Nucleus accumbens (tissue), 56 donors: ENCODE data around the gene STIP1.
"Not testable (repeated sequence)": the region's sequence is repeated elsewhere in the genome, so short reads cannot be mapped to it uniquely, and the experiment has no call there.

Source experiments
- DNase-seq, 56 donors: peaks; one replicate each; lab custom pipeline; 2025; lab: John Stamatoyannopoulos, UW

STIP1 gene

DNA sequence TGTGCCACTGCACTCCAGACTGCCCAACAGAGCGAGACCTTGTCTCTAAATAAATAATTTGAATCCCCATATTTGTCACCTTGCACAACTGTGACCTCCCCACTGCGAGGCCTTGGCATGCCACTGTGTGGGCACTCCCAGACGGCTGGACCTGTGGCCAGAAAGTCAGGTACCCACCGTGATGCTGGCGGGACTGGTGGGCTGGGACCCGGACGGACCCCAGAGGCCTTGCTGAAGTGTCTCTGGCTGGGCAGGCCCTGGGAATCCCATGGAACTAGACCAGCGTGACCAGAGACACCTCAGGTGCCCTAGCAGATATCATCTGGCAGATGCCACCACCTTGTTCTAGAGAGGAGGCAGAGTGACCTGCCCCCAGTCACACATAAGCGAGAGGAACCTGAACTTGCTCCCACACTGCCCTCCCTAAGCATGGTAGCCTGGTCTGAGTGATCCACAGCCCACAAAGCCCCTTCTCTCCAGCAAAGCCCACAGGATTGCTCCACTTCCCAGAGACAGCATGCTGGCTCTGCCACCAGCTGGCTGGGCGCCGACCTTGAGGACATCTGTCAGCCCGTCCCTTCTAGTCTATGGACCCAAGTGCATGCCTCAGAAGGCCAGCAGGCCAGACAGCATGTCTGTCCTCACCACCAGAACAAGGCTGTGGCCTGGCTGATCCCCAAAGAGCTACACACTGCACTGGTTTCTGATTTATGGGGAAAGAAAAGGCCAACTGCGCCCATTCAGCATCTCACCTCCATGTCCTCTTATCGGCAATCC is 29.5 kb upstream of the STIP1 start:
- DNase-seq: peak in 32 of 56 donors; percentile 17 to 77 (median 37)

DNA sequence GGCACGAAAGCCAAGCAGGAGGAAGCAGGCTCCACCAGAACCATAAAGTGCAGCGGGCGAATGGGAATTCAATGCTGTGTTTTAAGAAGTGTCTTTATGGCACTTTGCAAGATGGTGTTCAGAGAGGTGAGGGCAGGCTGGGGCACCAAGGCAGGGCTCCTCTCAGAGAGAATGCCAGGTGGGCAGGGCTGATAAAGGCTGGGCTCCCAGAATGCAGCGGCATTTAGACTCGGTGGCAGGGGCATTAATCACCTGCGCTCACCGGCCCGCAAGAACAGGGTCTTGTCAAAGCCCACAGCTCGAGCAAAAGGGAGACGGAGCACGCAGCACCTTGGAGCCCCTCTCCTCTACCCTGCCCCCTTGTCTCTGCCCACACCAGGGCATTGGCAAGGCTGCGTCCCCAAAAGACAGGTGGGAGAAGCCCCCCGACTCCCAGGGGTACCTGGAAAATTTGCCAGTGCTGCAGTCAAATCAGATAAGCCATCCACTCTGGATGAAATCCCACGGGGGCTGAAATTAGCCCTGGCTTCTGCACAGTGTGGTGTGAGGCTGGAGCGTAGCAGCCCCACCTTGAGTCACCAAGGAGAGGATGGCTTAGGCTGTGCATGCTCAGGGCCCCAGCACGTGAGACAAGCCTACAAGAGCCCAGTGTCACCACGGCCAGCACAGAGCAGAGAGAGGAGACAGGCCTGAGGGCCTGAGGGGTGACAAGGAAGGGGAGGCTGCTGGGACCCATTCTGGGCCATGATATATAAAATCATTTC is 28.2 kb upstream of the STIP1 start:
- no peak for DNase-seq

DNA sequence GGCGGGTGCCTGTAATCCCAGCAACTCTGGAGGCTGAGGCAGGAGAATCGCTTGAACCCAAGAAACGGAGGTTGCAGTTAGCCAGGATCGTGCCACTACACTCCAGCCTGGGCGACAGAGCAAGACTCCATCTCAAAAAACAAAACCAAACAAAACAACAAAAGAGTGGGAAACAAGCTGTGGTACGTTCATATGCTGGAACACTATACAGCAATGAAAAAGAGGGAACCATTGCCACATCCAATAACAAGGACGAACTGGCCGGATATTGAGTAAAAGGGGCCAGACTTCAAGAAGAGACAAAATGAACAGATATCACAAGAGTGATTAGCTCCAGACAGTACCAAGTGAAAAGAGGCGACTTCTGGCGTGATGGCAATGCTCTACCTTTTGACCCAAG is 24.9 kb upstream of the STIP1 start:
- no peak for DNase-seq

DNA sequence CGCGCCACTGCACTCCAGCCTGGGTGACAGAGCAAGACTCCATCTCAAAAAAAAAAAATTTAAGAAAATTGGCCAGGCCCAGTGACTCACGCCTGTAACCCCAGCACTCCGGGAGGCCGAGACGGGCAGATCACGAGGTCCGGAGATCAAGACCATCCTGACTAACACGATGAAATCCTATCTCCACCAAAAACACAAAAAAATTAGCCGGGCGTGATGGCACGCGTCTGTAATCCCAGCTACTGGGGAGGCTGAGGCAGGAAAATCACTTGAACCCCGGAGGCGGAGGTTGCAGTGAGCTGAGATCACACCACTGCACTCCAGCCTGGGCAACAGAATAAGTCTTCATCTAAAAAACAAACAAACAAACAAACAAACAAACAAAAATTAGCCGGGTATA is 23.2 kb upstream of the STIP1 start:
- DNase-seq: not testable (repeated sequence)

DNA sequence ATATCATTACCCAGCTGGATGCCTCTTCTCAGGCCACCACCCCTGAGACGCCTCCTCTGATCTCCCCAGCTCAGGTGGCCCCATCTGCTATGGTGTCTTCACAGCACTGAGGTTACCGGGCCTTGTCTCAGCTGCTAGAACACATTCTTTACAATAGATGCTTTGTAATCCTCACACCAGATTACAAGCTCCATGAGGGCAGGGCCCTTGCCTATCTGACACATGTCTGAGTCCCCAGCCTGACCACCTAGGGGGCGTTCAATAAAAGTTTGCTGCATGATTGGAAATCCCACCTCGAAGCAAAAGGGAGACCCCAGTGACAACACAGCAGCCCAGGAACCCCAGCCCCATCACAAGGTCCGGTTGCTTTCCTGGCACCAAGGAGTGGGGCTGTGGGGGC is 22.0 kb upstream of the STIP1 start:
- DNase-seq: no peak

DNA sequence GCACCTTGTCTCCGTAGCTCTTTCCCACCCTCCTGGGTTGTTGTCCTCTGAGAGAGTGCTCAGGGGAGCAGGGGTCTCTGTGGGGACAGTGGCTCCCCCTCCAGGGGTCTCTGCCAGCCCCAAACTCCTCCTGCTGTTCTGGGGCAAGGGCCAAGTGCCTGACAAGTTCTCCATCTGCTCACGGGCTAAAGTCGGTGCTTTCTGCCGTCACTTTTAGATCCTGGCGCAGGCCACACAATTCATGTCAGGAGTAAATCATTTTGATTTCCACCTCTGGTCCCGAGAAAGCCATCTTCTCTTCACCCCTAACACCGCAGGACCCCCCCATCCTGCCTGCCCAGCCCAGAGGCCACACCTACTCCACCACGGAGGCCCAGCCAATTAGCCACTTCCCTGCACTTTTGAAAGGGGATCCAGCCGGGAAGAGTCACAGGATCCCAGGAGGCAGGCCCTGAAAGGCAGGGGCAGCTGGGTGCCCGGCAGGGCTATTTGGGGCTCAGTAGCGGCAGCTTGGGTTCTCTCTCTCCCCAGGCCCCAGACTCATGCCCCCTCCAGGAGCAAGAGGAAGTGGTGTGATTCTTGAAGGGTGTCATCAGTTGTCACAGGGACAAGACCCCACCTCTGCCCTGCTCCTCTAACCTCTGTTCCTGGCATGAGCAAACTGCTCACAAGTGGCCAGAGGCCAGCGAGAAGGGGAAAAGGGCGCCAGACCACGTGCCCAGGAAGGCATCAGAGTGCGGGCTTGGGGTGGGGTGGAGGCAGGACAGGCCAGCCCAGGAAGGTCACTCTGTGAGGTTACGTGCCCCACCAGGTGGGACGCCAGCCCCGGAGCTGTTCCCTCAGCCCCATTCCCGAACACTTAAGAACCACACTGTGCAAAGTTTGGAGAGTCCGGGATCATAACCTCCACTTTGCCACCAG is 21.3 kb upstream of the STIP1 start:
- no peak for DNase-seq

DNA sequence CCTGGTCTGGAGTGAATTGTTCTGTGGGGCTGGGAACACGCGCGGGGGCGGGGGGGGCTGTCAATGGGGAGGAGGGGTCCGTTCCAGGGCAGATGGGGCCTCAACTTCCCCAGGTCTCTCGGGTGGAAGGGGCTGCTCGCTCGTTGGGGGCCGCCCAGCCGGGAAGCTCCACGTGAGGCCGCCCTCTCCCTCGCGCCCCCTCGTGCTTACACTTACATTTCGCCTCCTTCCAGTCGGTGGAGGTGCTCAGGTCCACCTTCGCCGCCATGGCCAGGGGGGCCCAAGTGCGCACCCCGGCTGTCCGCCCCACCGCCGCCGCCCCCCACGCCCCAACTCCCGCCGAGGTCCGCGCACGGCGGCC is 20.5 kb upstream of the STIP1 start:
- peak in 1 of 56 donors; percentile 25 for DNase-seq

DNA sequence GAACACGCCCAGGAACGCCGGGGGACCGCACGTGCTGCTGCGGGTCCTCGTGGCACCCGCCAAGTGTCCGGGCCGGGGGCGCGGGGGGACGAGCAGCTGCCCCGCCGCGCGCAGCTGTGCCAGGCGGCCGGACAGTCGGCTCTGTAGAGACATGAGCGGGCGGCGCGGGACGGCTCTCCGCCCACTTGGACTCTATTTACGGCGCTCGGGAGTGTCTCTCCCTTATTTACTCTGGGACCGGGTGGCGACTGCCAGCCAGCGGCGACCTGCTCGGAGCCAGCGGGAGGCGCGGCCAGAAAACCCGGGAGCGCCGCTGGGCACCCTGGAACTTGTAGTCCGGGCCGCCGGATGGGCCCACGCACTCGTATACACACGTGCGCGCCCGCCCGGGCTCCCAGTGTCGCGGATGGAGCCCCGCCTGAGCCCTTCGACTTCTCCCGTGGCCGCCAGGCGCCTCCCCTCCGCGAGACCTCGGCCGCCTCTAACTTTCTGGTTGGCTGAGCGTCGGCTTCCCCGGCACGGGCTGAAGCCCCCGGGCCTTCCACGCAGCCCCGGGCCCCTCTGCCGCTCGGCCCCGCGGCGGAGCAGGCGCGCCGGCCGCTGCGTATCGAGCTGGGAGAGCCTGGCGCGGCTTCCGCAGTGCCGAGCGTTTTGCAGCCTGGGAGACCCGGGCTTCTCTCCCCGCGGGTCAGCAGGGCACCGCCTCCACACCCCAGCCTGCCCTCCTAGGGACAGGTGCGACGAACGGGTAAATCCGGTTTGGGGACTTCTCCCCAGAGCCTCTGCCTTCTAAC is 19.9 kb upstream of the STIP1 start, which contains the start of gene MACROD1:
Gene MACROD1 (minus strand): TSS at position 272 of the 794 bp plus-strand sequence. CDS start 119 bp downstream, at position 153.
- DNase-seq: peak in 51 of 56 donors; percentile 14 to 89 (median 59)

DNA sequence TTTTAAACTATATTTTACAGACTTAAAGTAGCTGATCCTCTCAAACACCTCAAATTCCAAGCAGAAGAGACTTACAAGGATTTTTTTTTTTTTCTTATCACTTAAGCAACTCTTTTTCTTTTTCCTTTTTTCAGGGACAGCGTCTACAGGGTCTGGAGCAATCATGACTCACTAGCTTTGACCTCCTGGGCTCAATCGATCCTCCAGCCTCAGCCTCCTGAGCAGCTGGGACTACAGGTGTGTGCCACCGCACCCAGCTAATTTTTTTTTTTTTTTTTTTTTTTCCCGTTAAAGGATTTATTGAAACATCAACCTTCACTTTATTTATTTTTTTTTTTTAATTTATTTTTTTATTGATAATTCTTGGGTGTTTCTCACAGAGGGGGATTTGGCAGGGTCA is 15.6 kb upstream of the STIP1 start:
- DNase-seq: no peak

DNA sequence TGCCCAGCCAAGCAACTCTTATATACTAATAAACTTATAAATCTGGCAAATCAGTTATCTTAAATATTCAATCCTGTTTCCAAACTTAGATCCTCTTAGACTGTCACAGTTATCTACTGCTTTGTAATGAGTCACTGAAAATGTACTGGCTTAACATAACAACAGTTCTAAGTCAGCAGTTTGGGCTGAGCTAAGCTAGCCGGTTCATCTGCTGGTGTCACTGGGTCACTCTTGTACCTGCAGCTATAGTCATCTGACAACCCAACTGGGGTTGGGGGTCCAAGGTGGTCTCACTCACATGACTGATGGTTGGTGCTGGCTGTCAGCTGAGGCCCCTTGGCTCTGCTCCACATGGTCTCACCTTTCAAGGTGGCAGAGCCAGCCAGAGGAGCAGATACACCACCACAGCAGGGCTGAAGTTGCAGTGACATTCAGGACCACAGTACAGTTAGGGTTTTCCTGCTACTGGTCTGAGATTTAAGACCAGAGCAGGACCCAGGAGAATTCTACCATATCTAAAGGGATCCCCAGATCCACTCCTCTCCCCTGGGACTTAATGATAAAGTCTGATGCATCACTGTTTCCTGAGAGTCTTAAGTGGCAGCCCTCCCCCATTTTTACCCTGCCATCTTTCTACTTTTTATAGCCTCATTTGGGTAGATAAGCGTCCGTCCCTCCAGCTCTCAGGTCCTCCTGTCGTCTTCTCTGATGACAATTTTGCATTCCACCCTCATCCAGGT is 12.2 kb upstream of the STIP1 start:
- DNase-seq: no peak

DNA sequence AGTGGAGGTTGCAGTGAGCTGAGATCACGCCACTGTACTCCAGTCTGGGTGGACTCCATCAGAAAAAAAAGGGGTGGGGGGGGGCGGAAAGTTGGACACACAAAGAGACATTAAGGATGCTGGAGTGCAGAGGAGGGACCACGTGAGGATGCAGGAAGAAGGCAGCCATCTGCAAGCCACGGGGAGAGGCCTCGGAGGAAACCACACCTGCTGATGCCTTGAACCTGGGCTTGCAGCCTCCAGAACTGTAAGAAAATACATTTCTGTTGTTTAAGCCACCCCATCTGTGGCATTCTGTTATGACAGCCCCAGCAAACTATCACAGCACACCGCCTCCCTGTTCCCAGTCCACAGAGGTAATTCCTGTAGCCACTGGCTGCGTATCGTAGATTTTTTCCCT is 9.2 kb upstream of the STIP1 start:
- no peak for DNase-seq

DNA sequence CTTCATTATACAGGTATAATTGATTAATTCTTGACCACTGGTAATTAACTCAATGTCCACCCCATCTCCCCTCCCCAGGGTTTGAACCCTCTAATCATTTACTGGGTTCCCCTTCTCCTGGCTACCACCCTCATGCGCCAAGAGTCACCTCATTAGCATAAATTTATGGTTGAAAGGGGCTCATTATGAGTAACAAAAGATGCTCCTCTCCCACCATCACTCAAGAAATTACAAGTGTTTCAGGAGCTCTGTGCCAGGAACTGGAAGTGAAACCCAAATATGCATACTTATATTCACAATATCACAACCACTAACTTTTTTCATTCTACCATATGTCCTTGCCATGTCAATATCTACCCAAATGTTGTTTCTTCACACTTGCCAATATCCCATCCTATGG is 7.8 kb upstream of the STIP1 start:
- DNase-seq: no peak

DNA sequence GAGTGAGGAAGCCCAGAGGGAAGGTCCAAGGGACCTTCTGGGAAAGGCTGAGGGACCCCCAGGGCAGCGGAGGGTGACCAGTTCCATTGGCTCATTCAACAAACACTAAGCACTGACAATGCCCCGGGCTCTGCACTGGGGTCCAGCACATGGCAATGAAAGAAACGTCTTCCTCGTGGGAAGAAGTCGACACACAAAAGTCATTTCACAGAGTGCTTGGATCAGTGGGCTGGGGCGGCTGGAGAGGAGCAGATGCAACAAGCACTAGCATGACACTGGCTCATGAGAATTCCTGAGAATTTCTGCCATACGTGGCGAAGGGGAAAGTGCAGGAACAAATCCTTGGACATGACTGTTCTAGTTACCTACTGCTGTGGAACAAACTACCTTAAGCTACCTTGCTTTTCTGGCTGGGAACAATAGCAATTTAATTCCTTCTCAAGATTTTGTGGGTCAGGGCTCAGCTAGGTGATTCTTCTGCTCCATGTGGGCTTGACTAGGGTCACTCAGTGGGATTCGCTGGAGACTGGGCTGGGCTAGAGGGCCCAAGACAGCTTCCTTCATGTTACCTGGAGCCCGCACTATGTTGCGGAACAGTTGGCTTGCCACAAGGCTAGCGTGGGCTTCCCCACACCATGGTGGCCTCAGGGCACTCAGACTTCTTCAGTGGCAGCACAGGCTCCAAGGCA is 6.9 kb upstream of the STIP1 start:
- DNase-seq: no peak

DNA sequence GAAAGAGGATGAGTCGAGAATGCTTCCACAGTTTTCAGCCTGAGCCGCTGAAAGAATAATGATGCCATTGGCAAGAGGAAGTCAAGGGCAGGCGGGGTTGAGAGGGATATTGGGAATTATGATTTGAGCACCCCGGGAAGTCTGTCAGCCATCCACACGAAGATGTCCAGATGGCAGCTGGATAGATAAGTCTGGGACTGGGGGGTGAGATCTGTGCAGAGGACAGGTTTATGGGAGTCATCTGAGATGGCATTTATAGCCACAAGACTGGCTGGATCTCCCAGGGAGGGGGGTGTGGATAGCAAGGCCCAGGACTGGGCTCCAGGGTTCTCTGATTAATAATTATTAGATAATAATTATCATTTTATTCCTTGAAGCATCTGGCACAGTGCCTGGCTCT is 5.1 kb upstream of the STIP1 start:
- DNase-seq: peak in 2 of 56 donors; percentile 10 to 23

DNA sequence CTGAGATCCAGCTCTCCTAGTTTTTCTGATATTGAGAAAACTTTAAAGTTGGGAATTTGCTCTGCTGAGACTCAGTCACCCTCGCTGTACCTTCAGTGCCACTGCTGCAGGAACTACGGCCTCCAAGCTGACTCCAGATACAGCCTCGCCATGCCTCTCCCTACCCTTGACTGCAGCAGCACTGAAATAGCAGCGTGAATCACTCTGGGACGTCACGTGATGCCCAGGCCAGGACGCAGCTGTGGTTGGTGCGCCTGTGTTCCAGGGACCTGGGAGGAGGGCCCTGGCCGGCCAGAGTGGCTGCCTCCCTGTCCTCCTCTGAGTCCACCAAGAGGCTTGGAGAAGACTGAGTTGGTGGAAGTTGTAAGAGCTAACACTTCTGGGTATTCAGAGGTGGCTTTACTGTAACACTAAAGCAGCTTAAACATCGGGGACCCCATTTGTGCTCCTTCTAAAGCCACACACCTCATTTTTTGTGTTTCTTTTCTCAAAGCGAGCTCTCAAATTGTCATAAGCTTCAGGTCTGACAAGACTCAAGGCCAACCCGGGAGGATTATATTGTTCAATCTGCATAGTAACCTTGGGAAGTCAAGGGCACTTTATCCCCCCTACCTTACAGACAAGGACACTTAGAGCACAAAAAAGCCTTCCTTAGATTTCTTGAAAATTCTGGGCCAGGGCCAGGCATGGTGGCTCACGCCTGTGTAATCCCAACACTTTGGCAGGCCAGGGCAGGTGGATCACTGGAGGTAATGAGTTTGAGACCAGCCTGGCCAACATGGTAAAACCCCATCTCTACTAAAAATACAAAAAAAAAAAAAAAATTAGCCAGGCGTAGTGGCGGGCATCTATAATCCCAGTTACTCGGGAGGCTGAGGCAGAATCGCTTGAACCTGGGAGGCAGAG is 4.2 kb upstream of the STIP1 start:
- DNase-seq: peak; percentile 37 to 95 (median 88)

DNA sequence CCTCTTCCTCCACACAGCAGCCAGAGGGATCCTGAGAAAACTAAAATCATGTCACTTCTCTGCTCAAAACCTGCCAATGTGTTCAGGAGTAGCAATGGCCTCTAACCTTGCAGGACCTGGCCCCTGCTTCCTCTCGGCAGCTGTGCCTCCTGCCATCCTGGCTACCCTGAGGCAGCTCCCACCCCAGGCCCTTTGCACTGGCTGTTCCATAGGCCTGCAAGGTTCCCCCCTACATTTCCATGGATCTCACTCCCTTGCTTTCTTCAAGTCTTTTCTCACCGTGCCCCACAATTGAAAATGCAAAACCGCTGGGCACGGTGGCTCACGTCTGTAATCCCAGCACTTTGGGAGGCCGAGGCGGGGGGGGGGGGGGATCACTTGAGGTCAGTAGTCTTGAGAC is 2.1 kb upstream of the STIP1 start:
- DNase-seq: no peak

DNA sequence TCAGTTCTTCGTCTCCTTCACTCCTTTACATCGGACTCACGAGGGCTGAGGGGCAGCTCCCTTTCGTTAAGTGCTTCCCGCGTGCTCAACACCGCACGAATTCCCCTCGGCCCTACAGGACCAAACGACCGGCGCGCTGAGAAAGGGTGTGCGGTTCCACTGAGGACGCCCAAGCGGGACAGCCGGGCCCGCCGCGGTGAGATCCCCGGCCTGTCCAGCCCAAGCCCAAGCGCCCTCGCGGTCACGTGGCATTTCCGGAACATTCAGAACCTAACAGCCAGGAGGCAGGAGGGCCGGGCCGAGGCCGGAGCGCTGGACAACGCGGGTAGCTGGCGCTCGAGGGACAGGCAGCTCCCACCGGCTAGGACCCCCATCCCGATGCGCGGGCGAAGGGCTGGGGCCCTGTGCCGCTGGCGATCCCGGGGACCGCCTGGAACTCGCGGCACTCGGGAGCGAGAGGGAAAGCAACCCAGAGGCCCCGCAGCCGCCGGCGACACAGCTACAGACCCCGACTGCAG is 737 bp upstream of the STIP1 start:
- peak in 41 of 56 donors; percentile 71 to 97 (median 91) for DNase-seq
